NCI-H460 (cell line): ENCODE results near the gene MAPK7. TPM values are rescaled to one million over a fixed set of nuclear protein-coding genes. Genes with fewer than 3 reads are reported as not detected.

ENCODE experiments used
- DNase-seq: peaks from one replicate; pipeline ENCODE4 v3.0.0-alpha.2; 2016; ENCODE audit warnings: low read depth; ENCODE audit errors: extremely low read depth
- total RNA-seq: library from RNA; depleted of rRNA; stranded (reverse); fragments of >200 nt; shearing (Covaris generic); gene quantifications from 2 replicates; pipeline ENCODE4 v1.2.3, GENCODE V29; 2014

Gene MAPK7
- total RNA-seq, 1 experiment from 2014 or later = 6.5 TPM

DNA sequence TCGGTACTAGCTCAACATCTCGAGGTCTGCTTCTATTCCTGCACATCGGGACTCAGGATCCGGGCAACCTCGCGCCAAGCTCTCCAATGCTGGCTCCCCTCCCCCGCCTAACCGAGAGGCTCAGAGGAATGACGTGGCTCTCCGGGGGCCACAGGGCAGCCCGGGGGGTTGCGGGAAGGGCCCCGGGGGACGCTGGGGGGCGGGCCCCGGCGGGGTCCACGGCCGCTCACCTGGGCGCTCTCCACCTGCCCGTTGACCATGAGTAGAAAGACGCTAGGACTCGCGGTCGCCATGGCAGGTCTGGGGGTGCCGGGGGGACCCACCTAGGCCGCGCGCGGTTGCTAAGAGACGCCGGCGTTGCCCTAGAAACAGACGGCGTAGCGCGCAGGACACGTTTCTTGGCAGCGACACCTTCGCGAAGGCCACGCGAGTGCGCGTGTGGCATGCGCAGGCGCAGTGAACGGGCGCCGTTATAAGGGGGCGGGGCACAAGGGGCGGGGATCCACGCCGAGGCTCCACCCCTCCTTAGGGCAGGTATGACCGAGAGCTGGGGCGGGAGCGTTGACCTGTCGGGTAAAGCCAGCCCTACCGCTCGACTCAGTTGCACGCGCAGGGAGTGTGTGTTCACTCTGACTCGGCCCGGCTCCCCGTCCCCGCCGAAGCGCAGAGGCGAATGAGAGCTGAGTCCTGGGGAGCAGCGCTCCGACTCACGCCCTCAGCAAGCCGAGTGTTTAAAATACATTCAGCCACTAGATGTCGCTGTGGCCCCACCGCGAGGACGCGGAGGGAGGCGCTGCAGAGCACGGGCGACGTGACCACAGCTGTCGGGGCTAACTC, 15.8 kb upstream of the MAPK7 start, which contains the start of gene B9D1:
Gene B9D1 (minus strand): TSS at position 447 of the 837 bp plus-strand sequence. CDS start 154 bp downstream, at position 293.
- DNase-seq = peak; percentile 90

DNA sequence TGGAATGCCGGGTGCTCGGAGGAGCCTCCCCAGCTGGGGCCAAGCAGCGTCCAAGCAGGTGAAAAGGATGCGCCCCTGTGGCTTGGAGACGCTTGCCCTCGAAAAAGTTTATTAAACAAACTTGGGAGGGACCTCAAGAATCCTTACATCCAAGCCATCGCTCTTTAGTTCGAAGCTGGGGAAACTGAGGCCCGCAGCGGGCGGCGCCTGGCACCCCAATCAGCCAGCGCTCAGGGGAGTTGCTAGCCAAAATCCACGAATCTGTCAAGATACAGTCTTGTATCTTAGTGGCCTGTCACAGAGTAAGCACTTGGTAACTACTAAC, 15.2 kb upstream of the MAPK7 start:
- DNase-seq = no peak

DNA sequence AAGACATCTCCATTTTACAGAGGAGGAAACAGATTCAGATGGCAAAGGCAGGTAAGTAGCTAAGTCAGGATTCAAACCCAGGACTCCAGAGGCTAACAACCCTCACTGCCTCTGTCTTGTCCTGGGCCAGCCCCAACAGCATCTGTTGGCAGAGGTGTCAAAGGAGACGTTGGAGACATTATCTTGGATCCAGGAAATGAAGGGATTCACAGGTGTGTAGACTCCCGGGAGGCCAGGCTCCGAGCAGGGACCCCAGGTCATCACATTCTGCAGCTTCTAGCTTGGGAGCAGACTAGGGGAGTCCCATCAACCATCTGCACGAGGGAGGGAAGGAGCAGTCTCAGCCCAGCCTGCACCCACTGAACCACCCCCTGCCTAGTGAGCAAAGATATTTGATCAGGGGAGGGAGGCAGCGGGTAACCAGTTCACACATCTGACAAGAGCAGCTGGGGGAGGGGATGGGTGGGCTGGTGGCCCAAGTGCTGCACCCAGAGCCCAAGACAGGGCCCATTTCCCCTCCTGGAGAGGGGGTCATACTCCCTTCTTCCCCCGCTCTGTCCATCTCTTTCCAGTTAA, 14.8 kb upstream of the MAPK7 start:
- no peak for DNase-seq

DNA sequence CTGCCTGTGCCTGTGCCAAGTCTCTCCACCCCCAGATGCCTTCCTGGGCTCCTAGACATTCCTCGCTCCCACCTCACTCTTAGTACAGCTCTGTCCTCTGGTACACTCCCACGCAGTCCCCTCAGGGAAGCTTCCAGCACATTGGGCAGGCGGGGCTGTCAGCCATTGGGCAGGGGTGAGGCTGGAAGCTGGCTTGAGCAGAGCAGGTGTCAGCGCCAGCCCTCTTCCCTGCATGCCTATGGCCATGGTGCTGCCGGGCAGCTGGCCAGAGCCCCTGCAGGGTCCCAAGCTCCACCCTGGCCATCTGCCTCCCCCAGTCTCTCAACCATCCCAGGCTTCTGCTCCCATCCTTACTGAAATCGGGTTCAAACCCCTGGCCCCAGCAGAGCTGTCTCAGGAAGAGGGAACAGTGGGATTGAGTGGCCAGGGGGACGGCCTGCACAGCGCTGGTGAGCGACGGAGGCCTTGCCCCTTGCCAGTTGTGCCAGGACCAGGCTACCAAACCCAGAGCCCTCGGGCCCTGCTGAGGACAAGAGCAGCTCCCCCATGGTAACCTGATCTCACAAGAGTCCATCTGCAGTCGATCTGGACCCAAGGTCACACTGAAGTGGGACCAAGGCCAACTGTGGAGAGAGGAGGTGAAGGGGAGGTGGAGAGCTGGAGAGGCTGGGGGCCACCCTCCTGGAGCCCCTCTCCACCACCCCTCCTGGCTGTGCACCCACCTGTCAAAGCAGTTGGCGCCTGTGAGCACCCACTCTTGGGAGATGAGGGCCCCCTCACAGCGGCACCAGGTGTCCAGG, 13.4 kb upstream of the MAPK7 start:
- no peak for DNase-seq

DNA sequence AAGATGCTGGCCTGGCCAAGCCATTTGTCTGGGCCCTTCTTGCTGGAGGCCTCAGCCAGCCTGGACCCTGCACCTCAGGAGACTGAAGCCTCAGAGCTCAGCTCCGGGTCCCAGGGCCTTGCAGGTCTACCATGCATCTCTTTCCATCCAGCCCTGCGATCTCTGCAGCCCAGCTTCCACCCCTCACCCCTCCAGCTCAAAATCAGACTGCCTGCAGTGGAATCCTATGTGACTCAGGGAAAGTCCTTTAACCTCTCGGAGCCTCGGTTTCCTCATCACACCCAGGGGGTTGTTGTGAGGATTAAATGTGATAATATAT, 12.8 kb upstream of the MAPK7 start:
- no peak for DNase-seq

DNA sequence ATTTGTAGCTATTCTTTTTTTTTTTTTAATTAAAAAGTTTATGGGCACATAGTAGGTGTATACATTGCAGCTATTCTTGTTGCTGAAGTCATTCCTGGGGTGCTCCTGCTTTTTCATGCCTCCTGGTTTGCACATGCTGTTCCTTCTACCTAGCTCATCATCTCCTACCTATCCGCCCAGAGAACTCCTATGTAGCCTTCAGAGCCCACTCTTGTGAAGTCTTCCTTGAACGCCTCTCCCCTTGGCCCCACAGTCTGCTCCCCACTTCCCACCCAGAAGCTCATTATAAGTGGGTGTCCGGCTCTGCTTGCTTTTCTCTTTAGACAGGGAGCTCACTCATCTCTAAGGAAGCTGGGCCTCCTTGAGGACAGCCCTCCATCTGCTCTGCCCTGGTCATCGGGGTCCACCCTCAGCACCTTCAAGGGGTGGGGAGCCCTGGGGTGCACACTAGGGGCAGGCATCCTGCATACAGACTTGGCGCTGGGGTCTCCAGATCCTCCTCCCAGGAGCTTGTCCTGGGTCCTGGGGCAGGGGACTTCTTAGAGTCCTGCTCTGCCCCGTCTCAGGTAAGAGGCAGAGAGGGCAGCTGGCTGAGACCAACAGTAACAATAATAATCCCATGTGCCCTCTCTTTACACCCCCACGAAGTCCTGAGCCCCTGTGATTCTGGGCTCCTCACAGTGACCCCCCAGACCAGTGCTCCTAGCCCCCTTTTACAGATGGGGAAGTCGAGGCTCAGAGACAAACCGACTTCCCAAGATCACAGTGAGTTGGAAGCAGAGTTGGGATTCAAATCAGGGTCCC, 12.3 kb upstream of the MAPK7 start:
- no peak for DNase-seq

DNA sequence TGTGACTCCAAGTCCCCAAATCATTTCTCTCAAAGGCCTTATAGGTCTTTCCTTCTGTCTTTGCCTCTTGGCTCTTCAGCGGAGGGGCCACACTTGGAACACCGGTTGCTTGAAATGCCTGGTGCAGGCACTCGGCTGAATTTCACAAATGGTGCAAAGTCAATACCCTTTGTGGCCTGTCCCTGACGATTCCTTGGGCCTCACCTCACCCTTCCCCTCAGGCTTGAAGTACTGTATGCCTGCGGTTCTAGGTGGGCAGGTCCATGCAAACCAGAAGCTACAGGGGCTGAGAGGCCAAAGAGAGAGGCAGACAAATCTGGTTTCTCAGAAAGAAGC, 11.7 kb upstream of the MAPK7 start:
- no peak for DNase-seq

DNA sequence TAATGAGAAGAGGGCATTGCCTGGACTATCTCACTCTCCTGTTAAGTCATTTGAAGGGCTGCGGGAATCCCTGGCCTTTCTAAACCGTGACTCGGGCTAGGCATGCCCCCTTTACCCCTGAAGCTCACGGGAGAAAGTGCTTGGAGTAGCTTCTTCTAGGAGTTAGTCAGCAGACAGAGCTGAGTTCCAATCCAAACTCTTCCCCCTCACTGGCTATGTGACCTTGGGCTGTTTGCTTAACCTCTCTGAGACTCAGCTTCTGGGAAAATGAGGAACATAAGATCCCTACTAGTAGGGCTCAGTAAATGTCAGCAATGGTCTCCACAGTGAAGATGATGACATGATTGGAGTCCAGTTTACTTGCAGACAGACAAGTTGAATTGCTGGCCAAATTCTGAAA, 10.1 kb upstream of the MAPK7 start:
- no peak for DNase-seq

DNA sequence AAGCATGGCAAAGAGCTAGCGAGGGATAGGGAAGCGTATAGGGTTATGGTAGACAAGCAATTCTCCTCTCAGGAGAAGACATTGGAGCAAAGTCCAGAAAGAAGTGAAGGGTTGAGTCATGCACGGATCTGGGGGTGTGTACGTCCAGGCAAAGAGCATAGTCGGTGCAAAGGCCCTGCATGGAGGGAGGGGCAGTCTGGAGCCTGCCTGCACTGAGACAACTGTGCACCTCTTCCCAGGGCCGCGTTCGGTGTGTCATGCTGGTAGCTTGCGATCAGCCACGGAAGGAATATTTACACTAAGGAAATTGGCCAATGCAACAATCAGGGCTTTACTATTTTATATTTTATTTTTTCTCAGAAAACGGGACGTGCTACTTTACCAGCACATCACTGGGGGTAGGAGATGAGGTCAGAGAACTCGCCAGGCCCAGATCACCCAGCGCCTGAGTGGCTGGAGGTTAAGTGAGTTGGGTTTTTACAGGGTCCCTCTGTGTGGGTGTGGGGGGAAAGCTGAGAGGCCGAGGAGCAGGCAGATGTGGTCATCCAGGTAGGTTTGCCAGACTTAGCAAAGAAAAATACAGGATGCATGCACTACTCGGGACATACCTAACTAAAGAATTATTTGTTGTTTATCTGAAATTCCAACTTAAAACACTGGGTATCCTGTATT, 9.1 kb upstream of the MAPK7 start:
- DNase-seq = no peak

DNA sequence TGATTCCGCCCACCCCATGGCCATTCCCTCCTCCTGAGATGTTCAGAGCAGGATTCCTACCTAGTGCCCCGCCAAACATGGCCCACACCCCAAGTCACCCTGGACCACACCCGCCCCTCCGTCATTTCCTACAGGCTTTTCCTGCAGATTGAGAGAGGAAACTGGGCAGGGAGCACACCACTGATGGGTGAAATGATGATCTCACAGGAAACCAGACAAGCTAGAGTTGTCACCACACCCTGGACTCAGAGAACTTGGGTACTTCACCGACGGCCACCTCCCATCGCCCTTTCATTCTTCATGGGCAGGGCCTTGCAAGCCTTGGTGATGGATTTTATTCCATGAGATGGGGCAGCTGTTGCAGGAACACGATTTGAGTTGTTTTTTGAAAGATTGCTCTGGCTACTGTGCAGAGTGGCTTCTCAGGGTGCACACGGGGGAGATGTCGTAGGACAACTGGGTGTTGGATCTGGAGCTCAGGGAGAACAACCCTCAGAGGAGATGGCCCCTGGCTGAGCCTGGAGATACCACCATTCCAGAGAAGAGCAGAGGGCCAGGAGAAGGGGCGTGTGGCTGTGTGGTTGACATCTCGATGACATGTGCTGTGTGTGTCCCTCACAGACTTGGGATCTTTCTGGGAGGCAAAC, 8.3 kb upstream of the MAPK7 start:
- DNase-seq = no peak

DNA sequence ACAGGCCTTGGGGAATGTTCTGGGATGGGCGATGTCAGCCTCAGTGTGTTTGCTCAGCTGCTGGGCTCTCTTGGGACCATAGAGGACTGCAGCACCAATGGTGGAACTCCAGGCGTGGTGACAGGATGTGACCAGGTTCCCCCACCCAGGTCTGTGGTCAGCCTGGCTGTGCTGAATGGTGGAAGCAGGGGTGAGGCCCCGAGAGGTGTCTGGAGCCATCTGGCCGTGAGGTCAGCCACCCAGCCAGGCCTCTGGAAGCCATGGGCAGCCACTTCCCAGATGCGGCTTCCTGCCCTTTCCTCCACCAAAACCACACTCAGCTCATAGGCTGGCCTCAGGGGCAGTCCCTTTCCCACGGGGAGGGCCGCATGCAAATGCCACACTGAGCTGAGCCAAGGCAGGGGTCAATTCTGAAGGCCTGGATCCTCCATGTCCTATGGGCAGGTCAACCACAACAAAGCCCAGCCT, 7.8 kb upstream of the MAPK7 start:
- DNase-seq = no peak

DNA sequence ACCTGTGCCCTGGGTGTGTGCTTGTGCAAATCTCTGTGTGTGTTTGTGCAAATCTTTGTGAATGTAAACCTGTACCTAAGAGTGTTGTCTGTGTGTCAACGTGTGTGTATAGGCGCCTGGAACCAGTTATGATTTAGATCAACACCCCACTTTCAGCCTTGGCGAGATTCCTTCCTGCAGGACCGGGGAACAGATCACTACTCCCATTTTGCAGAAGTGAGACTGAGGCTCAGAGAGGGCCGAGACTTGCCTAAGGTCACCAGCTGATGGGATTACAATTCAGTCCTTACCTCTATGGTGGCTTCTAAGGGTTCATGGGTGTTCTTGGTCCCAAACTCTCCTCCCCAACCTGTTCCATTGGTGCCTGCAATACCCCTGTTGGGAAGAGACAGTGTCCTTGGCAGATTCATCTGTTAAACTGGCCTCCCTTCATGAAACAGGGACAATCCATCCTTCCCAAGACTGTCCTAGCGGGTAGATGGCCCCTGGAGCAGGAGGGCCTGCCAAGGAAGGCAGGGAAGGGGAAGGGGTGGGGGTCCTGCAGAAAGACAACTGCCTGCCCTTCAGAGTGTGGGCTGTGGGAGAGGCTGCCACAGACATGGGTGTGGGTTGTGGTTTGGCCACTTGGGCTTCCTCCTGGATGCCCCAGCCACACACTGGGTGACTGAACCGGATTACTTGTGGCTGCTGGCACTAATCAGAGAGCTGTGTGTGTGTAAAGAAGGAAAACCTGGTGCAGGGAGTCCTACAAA, 6.9 kb upstream of the MAPK7 start:
- no peak for DNase-seq

DNA sequence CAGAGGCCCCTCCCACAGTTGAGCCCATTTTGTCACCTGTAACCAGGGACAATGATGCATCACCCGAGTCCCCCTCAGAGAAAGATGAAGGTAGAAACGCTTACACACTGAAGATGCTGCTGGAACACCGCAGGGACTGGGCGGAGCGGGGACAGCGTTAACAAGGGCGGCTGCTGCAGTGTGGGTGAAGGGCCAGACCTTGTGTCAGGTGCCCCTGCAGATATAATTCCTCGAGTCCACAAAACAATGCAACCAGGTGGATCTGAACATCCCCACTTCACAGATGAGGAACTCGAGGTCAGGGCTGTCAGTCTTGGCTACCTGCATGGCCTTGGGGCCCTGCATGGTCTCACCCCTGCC, 6.3 kb upstream of the MAPK7 start:
- no peak for DNase-seq

DNA sequence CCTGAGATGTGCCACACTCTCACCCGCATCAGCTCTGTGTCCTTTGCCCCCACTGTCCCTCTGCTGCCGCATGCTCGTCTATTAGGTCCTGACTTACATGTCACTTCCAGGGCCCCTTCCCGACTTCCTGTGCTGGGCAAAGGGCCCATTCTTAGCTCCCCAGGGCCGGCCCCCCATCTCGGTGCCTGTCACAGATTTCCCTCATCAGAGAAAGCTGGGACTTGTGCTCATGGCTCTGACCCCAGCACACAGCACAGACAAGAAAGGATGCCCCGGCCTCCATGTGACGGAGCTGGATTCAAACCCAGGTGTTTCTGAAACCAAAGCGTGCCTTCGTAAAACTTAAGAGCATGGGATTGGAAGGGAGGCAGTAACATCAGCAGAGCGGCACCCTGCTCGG, 5.9 kb upstream of the MAPK7 start:
- no peak for DNase-seq

DNA sequence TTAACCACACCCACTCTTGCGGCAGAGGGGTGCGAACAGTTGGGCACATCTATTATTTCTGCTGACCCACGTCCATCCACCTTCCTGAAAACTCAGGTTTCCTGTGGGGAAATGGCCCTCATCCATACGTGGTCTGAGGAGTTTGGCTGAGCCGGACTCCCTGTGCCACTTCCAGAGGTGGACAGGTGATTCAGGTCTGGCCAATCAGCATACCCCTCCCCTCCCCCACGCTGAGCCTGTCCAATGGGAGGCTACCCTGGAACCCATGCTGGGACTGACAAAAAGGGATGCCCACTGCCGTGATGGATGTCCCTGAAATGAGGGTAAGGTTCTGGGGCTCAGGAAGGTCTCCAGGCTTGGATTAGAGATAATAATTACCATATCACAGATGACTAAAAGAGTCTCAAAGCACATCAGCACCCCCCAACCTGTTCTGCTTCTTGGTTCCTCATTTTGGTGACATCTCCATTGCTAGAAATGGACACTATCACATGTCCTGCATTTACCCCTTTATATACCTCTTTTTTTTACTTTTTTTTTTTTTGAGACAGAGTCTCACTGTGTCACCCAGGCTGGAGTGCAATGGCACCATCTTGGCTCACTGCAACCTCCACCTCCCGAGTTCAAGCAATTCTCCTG, 5.3 kb upstream of the MAPK7 start:
- DNase-seq = no peak

DNA sequence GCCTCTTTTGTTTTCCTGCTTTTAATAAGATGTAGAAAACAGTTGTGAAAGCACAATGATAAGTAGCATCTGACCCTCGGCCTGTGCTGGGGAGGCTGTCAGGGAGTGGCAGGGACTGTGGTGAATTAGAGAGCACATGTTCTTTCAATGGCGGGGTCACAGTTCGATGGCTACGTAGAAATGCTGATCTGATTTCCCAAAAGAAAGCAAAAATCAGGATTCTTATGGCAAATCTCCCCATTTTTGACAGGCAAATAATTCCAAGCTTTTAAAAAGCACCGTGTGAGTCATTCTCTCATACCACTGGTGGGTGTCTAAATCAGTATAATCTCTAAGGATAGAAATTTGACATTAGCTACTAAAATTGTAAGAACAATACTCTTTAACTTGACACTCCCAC, 4.2 kb upstream of the MAPK7 start:
- no peak for DNase-seq

DNA sequence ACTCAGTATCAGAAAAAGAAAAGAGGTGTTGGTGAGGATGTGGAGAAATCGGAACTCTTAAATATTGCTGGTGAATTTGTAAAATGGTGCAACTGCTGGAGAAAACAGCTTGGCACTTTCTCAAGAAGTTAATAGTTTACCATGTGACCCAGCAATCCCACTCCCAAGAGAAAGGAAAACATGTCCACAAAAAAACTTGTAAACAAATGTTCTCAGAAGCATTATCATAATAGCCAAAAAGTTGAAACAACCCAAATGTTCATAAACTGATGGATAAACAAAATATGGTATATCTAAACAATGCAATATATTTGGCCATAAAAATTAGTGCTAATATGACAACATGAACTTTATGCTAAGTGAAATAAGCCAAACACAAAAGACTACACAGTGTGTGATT, 2.6 kb upstream of the MAPK7 start:
- no peak for DNase-seq

DNA sequence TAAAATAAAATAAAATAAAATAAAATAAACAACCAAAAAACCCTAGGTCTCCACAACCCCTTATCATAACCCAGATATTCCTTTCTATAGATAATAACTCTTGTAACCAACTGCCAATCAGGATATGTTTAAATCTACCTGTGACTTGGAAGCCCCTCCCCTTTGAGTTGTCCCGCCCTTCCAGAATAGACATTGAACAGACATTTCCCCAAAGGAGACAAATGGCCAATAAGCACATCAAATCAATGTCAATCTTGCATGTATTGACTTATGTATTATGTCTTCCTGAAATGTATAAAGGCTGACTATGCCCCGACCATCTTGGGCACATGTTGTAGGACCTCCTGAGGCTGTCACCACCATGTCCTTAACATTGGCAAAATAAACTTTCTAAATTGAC, 1.5 kb upstream of the MAPK7 start:
- DNase-seq = no peak
